LNCaP clone FGC (cell line): ENCODE results near the gene LRRD1.
"Not testable (repeated sequence)": the region's sequence is repeated elsewhere in the genome, so short reads cannot be mapped to it uniquely, and the experiment has no call there.

Source experiments
- DNase-seq: peaks from one replicate; pipeline ENCODE4 v3.0.0-alpha.2; 2011; ENCODE audit warnings: low read depth
- H3K4me3 ChIP-seq: 2 replicates; pipeline ENCODE4 v1.5.1; 2011; ENCODE audit warnings: mild to moderate bottlenecking, low read depth, low read length, control low read depth
- CTCF ChIP-seq: IDR thresholded peaks from 2 replicates; pipeline ENCODE4 v1.5.1; 2012; ENCODE audit warnings: mild to moderate bottlenecking; ENCODE audit not compliant: control insufficient read depth, insufficient read depth; ENCODE audit errors: extremely low read depth

Gene LRRD1

GRCh38 chr7:92131093-92131492, 47.8 kb downstream of the LRRD1 start:
- TF ChIP-seq CTCF = no peak
- no peak overlapping the region for H3K4me3 ChIP-seq
- no peak for DNase-seq

- DNase-seq = no peak
- H3K4me3 ChIP-seq = no peak overlapping the region
- no peak for TF ChIP-seq CTCF
These were observed 57.3 kb downstream of the LRRD1 start for GRCh38 chr7:92121681-92122080.

DNA sequence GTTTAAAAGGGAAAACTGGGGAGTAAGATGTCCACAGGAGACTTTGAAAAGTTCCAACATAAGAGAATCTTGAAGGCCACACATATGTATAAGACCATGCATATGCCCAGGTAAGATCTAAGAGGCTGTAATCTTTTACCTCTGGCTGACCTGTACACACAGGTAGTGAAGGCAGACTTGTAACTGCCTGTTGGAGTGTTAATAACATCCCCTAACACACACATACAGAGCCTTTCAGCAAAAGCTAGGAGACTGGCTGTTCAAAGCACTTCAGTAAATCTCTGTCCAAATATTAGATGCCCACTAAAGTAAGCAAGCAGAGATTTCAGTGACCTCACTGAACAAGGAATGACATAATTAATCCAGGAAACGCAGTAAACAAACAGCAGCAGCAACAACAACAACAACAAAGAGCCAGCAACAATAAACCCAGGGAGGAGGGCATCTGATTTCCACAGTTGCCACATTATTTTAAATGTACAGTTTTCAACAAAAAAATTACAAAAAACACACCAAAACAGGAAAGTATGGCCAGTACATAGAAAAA, 59.7 kb downstream of the LRRD1 start:
- DNase-seq = no peak
- H3K4me3 ChIP-seq = no peak overlapping the region
- TF ChIP-seq CTCF = no peak

GRCh38 chr7:92116949-92117348, 62.0 kb downstream of the LRRD1 start:
- no peak for TF ChIP-seq CTCF
- no peak for DNase-seq
- no peak overlapping the region for H3K4me3 ChIP-seq

GRCh38 chr7:92115821-92116220, 63.1 kb downstream of the LRRD1 start:
- no peak for DNase-seq

GRCh38 chr7:92110857-92111256, 68.1 kb downstream of the LRRD1 start:
- no peak for TF ChIP-seq CTCF
- DNase-seq = no peak
- H3K4me3 ChIP-seq = no peak overlapping the region

More at GRCh38 chr7:92115821-92116220, 63.1 kb downstream of the LRRD1 start:
- H3K4me3 ChIP-seq = no peak overlapping the region
- no peak for TF ChIP-seq CTCF

- DNase-seq = no peak
- no peak for TF ChIP-seq CTCF
- no peak overlapping the region for H3K4me3 ChIP-seq
These were observed 70.1 kb downstream of the LRRD1 start for GRCh38 chr7:92108821-92109220.

DNA sequence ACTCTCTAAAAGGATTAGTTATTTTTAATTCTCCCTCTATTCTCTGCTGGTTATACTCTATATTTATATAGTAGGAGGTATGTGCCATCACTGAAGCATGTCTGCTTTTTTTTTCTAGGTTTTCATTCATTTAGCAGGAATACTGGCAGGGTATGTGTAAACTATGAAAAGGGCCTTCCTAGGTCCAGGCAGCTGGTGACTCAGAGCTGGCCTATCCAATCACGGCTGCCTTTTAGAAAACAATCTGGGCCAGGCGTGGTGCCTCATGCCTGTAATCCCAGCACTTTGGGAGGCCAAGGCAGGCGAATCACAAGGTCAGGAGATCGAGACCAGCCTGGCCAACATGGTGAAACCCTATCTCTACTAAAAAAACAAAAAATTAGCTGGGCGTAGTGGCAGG, 76.1 kb downstream of the LRRD1 start:
- DNase-seq, H3K4me3 ChIP-seq: not testable (repeated sequence)
